Fibroblast of lung (primary cell): ENCODE results near the gene SIK2.

Experiments used
- CTCF ChIP-seq, 2 donors: IDR thresholded peaks in 1 of 2; conservative IDR thresholded peaks in 1 of 2; 1 replicate in 1 of 2; 2 replicates in 1 of 2; pipeline ENCODE4 v1.5.1; 2011 to 2012; ENCODE audit warnings: low read length in 2 of 2, control low read depth in 1 of 2, inconsistent platforms in 1 of 2, low read depth in 1 of 2, mild to moderate bottlenecking in 1 of 2
- EZH2 ChIP-seq: IDR thresholded peaks from 2 replicates; pipeline ENCODE4 v1.5.1; 2012; ENCODE audit warnings: low read length, control low read depth, mild to moderate bottlenecking; ENCODE audit errors: missing control alignments

GRCh38 chr11:111739299-111739698, 137.1 kb downstream of the SIK2 start:
- TF ChIP-seq CTCF (conservative IDR thresholded peaks at IDR 0.05 in 1 of 2, IDR thresholded peaks at IDR 0.05 in 1 of 2; ENCODE audit: low read depth in 1 of 2, low read length in 2 of 2) (no peak), EZH2 (no peak)
